ENCODE measurements around the gene MAPK7. TPM values are rescaled to one million over a fixed set of nuclear protein-coding genes. Genes with fewer than 3 reads are reported as not detected.

Gene MAPK7
- total and polyA plus RNA-seq, 2 of the 8 experiments (the other 6 are each of a cell fraction or from before 2014, with no cell fraction given), result 15.2 to 28.1 TPM

DNA sequence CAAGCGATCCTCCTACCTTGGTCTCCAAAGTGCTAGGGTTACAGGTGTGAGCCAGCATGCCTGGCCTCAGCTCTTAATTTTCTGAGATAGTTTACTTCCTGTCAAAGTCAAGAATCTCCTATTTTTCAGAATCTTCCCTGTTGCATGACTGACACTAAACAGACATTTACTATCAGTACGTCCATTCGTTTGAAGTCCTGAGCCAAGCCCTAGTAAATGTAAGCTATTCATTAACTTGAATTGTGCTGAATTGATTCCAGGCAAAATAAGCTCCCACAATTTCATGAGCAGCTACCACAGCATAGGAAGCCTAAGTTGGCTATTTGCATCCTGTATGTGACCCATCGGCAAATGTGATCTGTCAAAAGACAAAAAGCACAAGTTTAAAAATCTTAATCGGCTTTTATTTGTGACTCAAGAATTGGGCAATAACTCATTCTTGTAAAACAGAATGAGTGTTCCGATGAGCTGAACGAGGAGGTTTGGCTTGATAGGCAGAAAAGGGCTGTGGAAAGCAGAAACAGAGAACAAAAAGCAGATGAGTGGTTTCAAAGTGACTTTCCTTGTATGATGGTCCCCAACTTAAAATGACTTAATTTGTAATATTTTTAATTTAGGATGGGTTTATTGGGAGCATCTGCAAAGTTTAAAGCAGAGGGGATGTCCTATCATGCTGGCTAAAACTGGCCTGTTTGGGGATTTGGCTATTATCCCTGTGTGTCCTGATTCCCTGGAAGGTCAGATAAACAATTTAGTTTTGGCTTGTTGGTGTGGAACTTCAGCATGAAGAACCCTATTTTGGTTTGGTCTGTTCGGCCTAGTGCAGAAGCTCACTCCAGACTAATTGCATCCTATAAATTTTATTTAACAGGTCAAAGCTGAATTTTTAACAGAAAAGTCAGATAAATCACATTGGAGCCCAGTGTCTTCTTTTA, 46.9 kb downstream of the MAPK7 start:
- Histone ChIP-seq H3K4me3 (ENCODE audit: extremely low read depth in 1 of 4, insufficient read depth in 2 of 4, low read depth in 3 of 4, low read length in 4 of 4) (no peak overlapping the region), H4K91ac (replicated peaks; ENCODE audit: insufficient read length, low read length) (no peak overlapping the region), H3K36me3 (ENCODE audit: control insufficient read depth in 2 of 4, insufficient read depth in 4 of 4, low read length in 3 of 4) (no peaks in the 10 kb centered on the region), H3K79me1 (ENCODE audit: low read depth, low read length) (no peaks in the 10 kb centered on the region), H3K18ac (ENCODE audit: extremely low read depth, low read length) (no peak overlapping the region), H3K23ac (ENCODE audit: insufficient read length) (no peak overlapping the region), H2BK20ac (ENCODE audit: low read length) (0 out of 2 replicates have a peak overlapping the region, but pooled peaks have one; percentile 27), H4K5ac (ENCODE audit: insufficient read length, low read depth, low read length) (no peak overlapping the region), H3K23me2 (ENCODE audit: low read depth, low read length) (no peaks in the 10 kb centered on the region), H3K56ac (replicated peaks; ENCODE audit: insufficient read length, low read depth, low read length) (no peak overlapping the region), H3K14ac (ENCODE audit: insufficient read length) (no peak overlapping the region), H3K9me3 (ENCODE audit: insufficient read depth in 2 of 2, low read depth in 1 of 2, low read length in 1 of 2) (no peaks in the 10 kb centered on the region), H3K27me3 (replicated peaks in 1 of 4; ENCODE audit: control insufficient read depth in 3 of 4, extremely low read depth in 1 of 4, insufficient read depth in 3 of 4, low read length in 3 of 4) (no peaks in the 10 kb centered on the region), H2BK15ac (ENCODE audit: low read length) (0 out of 2 replicates have a peak overlapping the region, but pooled peaks have one; percentile 14), H2BK12ac (ENCODE audit: low read depth, low read length) (0 out of 2 replicates have a peak overlapping the region, but pooled peaks have one; percentile 11), H2AFZ (ENCODE audit: low read length) (no peak overlapping the region), H3K4me2 (ENCODE audit: insufficient read depth in 1 of 2, low read depth in 2 of 2, low read length in 2 of 2) (no peak overlapping the region), H4K8ac (ENCODE audit: extremely low read depth, insufficient read depth, low read length) (no peak overlapping the region), H3K4ac (replicated peaks; ENCODE audit: insufficient read length, low read depth, low read length) (peak overlapping the region; percentile 55), H2AK5ac (ENCODE audit: low read depth, low read length) (no peak overlapping the region), H3K9ac (replicated peaks in 1 of 4; ENCODE audit: extremely low read depth in 1 of 4, low read depth in 3 of 4, low read length in 3 of 4) (no peak overlapping the region), H3K27ac (ENCODE audit: low read depth, low read length) (no peak overlapping the region), H3K4me1 (replicated peaks in 1 of 4; ENCODE audit: control insufficient read depth in 3 of 4, insufficient read depth in 4 of 4, low read length in 3 of 4) (peaks cover 0 to 7% (median 1%) of the 10 kb centered on the region in 4 experiments; a peak in 3 of 7 replicates), H4K20me1 (replicated peaks in 1 of 2; ENCODE audit: control insufficient read depth in 1 of 2, insufficient read depth in 2 of 2, low read length in 2 of 2) (no peaks in the 10 kb centered on the region), H2BK120ac (replicated peaks; ENCODE audit: low read depth, low read length) (peak overlapping the region; percentile 31), H2BK5ac (ENCODE audit: low read depth, low read length) (no peak overlapping the region), H3K79me2 (ENCODE audit: control insufficient read depth in 1 of 2, insufficient read depth in 2 of 2, low read length in 2 of 2) (no peaks in the 10 kb centered on the region)
- DNase-seq (ENCODE audit: low read depth in 1 of 2, low spot score in 2 of 2) (no peak), FAIRE-seq (no peak)
- ChIA-PET POLR2A (ENCODE audit: partially characterized antibody) (interaction anchor here (1.1 kb wide), 2 partner anchors 9 to 39 kb away, joined by 3 to 4 read pairs; partner anchors contain the start of gene MFAP4), CTCF (ENCODE audit: partially characterized antibody) (interaction anchor here (0.6 to 1.8 kb wide), 9 partner anchors 8 to 67 kb away, joined by 3 to 6 read pairs (median 4); partner anchors contain the start of genes B9D1 and RNF112)
- WGBS, 2 experiments (ENCODE audit: extremely low coverage in 1 of 2, insufficient coverage in 1 of 2, insufficient read length in 1 of 2, insufficient replicate concordance in 2 of 2, low coverage in 1 of 2, low lambda C conversion rate in 2 of 2, missing lambda C conversion rate in 1 of 2), result 93% methylated on average over 8 of the region's 8 CpGs; no CpG with 5 or more reads in 1 of the 2 experiments
- TF ChIP-seq BRCA1 (IDR thresholded peaks at IDR 0.05; ENCODE audit: low read depth, low read length), result no peak
- TF ChIP-seq KDM4A (IDR thresholded peaks at IDR 0.05; ENCODE audit: low read depth, low read length, severe bottlenecking), result no peak
- no peak for TF ChIP-seq CREB1 (IDR thresholded peaks at IDR 0.05)
- TF ChIP-seq SP2 (IDR thresholded peaks at IDR 0.05; ENCODE audit: low read length), result no peak
- no peak for TF ChIP-seq SUZ12 (IDR thresholded peaks at IDR 0.05; ENCODE audit: low read length)
- no peak for TF ChIP-seq POLR2AphosphoS5 (IDR thresholded peaks at IDR 0.05; ENCODE audit: low read depth, low read length)
- TF ChIP-seq YY1 (IDR thresholded peaks at IDR 0.05; ENCODE audit: low read depth, low read length), result no peak
- TF ChIP-seq CEBPB (IDR thresholded peaks at IDR 0.05; ENCODE audit: low read depth, low read length), result no peak
- no peak for TF ChIP-seq POLR2A (IDR thresholded peaks at IDR 0.05; ENCODE audit: control extremely low read depth in 1 of 2, low read depth in 2 of 2, low read length in 2 of 2)
- TF ChIP-seq, protein P1, sequence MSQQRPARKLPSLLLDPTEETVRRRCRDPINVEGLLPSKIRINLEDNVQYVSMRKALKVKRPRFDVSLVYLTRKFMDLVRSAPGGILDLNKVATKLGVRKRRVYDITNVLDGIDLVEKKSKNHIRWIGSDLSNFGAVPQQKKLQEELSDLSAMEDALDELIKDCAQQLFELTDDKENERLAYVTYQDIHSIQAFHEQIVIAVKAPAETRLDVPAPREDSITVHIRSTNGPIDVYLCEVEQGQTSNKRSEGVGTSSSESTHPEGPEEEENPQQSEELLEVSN (IDR thresholded peaks at IDR 0.05), result no peak
- no peak for TF ChIP-seq PHF8 (conservative IDR thresholded peaks at IDR 0.05; ENCODE audit: low read depth, low read length)
- no peak for TF ChIP-seq TAF1 (IDR thresholded peaks at IDR 0.05; ENCODE audit: low read depth, low read length)

All from H1 (cell line).